Natural killer cell (primary cell): ENCODE measurements around the gene PCDHA9. TPM values are rescaled to one million over a fixed set of nuclear protein-coding genes. Genes with fewer than 3 reads are reported as not detected.

Source experiments
- ATAC-seq, 3 donors: fragments of 150-1000 bp in 2 of 3; fragments of 200-7000 bp in 1 of 3; cut with Tn5 transposase; 1 replicate in 1 of 3; 2 replicates in 2 of 3; pipeline ENCODE4 v1.10.0; 2021; ENCODE audit warnings: mild to moderate bottlenecking in 2 of 3, moderate library complexity in 2 of 3
- DNase-seq, 2 donors: peaks; one replicate each; pipeline versions ENCODE4 v3.0.0 to v3.0.0-alpha.2; 2013 to 2021; ENCODE audit warnings: mixed read lengths in 1 of 2
- H3K27ac ChIP-seq: one replicate; pipeline ENCODE4 v1.5.1; 2013; ENCODE audit warnings: mild to moderate bottlenecking, low read length
- H3K27me3 ChIP-seq: one replicate; pipeline ENCODE4 v1.6.1; 2013; ENCODE audit warnings: low read length; ENCODE audit not compliant: control insufficient read depth, insufficient read depth
- H3K36me3 ChIP-seq: one replicate; pipeline ENCODE4 v1.6.1; 2013; ENCODE audit warnings: low read length; ENCODE audit not compliant: control insufficient read depth, insufficient read depth
- H3K4me1 ChIP-seq: one replicate; pipeline ENCODE4 v1.6.1; 2013; ENCODE audit warnings: low read length; ENCODE audit not compliant: control insufficient read depth, insufficient read depth
- H3K4me3 ChIP-seq: one replicate; pipeline ENCODE4 v1.5.1; 2013; ENCODE audit warnings: low read length
- H3K9me3 ChIP-seq: one replicate; pipeline ENCODE4 v1.6.1; 2013; ENCODE audit warnings: low read length; ENCODE audit not compliant: control insufficient read depth, insufficient read depth
- H3K27ac Mint-ChIP-seq, 2 donors: one replicate each; pipeline ENCODE4 v1.8.0; 2022; ENCODE audit warnings: mild to moderate bottlenecking in 2 of 2, mixed read lengths in 2 of 2, moderate library complexity in 1 of 2
- H3K27me3 Mint-ChIP-seq, 2 donors: one replicate each; pipeline ENCODE4 v1.8.0; 2022; ENCODE audit warnings: low read depth in 2 of 2, mixed read lengths in 2 of 2
- H3K36me3 Mint-ChIP-seq: one replicate; pipeline ENCODE4 v1.8.0; 2022; ENCODE audit warnings: mixed read lengths
- H3K4me1 Mint-ChIP-seq, 2 donors: one replicate each; pipeline ENCODE4 v1.8.0; 2022; ENCODE audit warnings: mixed read lengths in 2 of 2
- H3K4me3 Mint-ChIP-seq: one replicate; pipeline ENCODE4 v1.8.0; 2022; ENCODE audit warnings: mild to moderate bottlenecking, moderate library complexity, mixed read lengths
- H3K9me3 Mint-ChIP-seq, 2 donors: one replicate each; pipeline ENCODE4 v1.8.0; 2022; ENCODE audit warnings: mixed read lengths in 2 of 2
- CTCF ChIP-seq: fragments of 200-600 bp; IDR thresholded peaks from one replicate; pipeline ENCODE4 v1.8.0; 2022; ENCODE audit warnings: antibody characterized with exemption
- WGBS: methylation state at CpG from one replicate; pipeline ENCODE4 v1.1.7; 2013; ENCODE audit warnings: missing lambda C conversion rate; ENCODE audit not compliant: insufficient coverage; 5-methylcytosine and 5-hydroxymethylcytosine counted together
- intact Hi-C: fragments of 100-400 bp; cut with micrococcal nuclease; formaldehyde crosslinking; loops from one replicate; pipeline ENCODE4 v1.14.2; 2022
- total RNA-seq, 4 donors: library from RNA; stranded (reverse); fragments of 120-200 nt in 1 of 4; gene quantifications; one replicate each; pipeline versions ENCODE4 v1.2.3 to v1.2.4, GENCODE V29; 2013 to 2022

Gene PCDHA9
- total RNA-seq, 3 donors from 2014 or later (not counting 1 experiment from before 2014, with no cell fraction given) = not detected

GRCh38 chr5:140855772-140856674 is 7.8 kb downstream of the PCDHA9 start, which contains the start of gene PCDHA10:
Gene PCDHA10, plus strand, starts transcription at chr5:140855897. Its CDS starts 152 bp downstream, at chr5:140856049.
- Histone ChIP-seq H3K27me3 (peaks cover 4% of the 10 kb centered on the region), H3K27ac (no peak within 1 kb of the TSS), H3K9me3 (peaks cover 20% of the 10 kb centered on the region), H3K36me3 (no peaks in the 10 kb centered on the region), H3K4me3 (no peak within 1 kb of the TSS), H3K4me1 (no peaks in the 10 kb centered on the region)
- Mint-ChIP-seq H3K4me3 (no peak within 1 kb of the TSS), H3K36me3 (no peaks in the 10 kb centered on the region), H3K27me3 (peaks cover 0 to 5% of the 10 kb centered on the region in 2 donors), H3K27ac (no peak within 1 kb of the TSS), H3K9me3 (peaks cover 2 to 11% of the 10 kb centered on the region in 2 donors), H3K4me1 (no peaks in the 10 kb centered on the region)
- intact Hi-C loops = no loop called here
- DNase-seq (no peak), ATAC-seq (no peak)
- 33% methylated on average over 41 of the region's 44 CpGs for WGBS
- no peak for TF ChIP-seq CTCF

DNA sequence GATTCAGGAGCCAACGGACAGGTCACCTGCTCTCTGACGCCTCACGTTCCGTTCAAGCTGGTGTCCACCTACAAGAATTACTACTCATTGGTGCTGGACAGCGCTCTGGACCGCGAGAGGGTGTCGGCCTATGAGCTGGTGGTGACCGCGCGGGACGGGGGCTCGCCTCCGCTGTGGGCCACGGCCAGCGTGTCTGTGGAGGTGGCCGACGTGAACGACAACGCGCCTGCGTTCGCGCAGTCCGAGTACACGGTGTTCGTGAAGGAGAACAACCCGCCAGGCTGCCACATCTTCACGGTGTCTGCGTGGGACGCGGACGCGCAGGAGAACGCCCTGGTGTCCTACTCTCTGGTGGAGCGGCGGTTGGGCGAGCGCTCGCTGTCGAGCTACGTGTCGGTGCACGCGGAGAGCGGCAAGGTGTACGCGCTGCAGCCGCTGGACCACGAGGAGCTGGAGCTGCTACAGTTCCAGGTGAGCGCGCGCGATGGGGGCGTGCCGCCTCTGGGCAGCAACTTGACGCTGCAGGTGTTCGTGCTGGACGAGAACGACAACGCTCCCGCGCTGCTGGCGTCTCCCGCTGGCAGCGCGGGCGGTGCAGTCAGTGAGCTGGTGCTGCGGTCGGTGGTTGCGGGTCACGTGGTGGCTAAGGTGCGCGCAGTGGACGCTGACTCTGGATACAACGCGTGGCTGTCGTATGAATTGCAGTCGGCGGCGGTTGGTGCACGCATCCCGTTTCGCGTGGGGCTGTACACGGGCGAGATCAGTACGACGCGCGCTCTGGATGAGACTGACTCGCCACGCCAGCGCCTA is 9.2 kb downstream of the PCDHA9 start:
- Mint-ChIP-seq H3K9me3 (peaks cover 2 to 11% of the 10 kb centered on the region in 2 donors), H3K4me1 (no peaks in the 10 kb centered on the region), H3K27me3 (peaks cover 0 to 5% of the 10 kb centered on the region in 2 donors), H3K36me3 (no peaks in the 10 kb centered on the region), H3K27ac (no peak overlapping the region), H3K4me3 (no peak overlapping the region)
- Histone ChIP-seq H3K27ac (no peak overlapping the region), H3K4me3 (no peak overlapping the region), H3K4me1 (no peaks in the 10 kb centered on the region), H3K36me3 (no peaks in the 10 kb centered on the region), H3K9me3 (peaks cover 31% of the 10 kb centered on the region), H3K27me3 (peaks cover 4% of the 10 kb centered on the region)
- intact Hi-C loops = no loop called here
- ATAC-seq = no peak
- WGBS = 61% methylated on average over 94 of the region's 94 CpGs
- no peak for DNase-seq
- no peak for TF ChIP-seq CTCF

DNA sequence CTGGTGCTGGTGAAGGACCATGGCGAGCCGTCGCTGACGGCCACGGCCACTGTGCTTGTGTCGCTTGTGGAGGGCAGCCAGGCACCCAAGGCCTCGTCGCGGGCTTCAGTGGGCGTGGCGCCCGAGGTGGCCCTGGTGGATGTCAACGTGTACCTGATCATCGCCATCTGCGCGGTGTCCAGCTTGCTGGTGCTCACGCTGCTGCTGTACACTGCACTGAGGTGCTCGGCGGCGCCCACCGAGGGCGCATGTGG is 9.7 kb downstream of the PCDHA9 start:
- H3K36me3 ChIP-seq = no peaks in the 10 kb centered on the region
- Mint-ChIP-seq H3K27ac (no peak overlapping the region), H3K4me3 (no peak overlapping the region), H3K9me3 (peaks cover 2 to 11% of the 10 kb centered on the region in 2 donors), H3K27me3 (peaks cover 0 to 5% of the 10 kb centered on the region in 2 donors), H3K4me1 (no peaks in the 10 kb centered on the region), H3K36me3 (no peaks in the 10 kb centered on the region)
- H3K27ac ChIP-seq = no peak overlapping the region
- no peak overlapping the region for H3K4me3 ChIP-seq
- H3K9me3 ChIP-seq = peaks cover 33% of the 10 kb centered on the region
- ATAC-seq (no peak), DNase-seq (no peak)
- intact Hi-C loops = no loop called here
- 64% methylated on average over 22 of the region's 22 CpGs for WGBS
- no peaks in the 10 kb centered on the region for H3K4me1 ChIP-seq
- peaks cover 4% of the 10 kb centered on the region for H3K27me3 ChIP-seq
- TF ChIP-seq CTCF = no peak
